DND-41 (cell line): Measurements from ENCODE around the gene GTPBP6.
"Not testable (repeated sequence)": the region's sequence is repeated elsewhere in the genome, so short reads cannot be mapped to it uniquely, and the experiment has no call there.

Source experiments
- ATAC-seq: fragments of 200-7000 bp; cut with Tn5 transposase; 3 replicates; pipeline ENCODE4 v1.9.1; 2021; ENCODE audit warnings: low read depth; ENCODE audit not compliant: insufficient read depth
- DNase-seq: peaks from one replicate; pipeline ENCODE4 v3.0.0-alpha.2; 2020
- H2AFZ ChIP-seq: 2 replicates; pipeline ENCODE4 v1.6.0; 2012; ENCODE audit warnings: low read depth, low read length
- H3K27ac ChIP-seq: 2 replicates; pipeline ENCODE4 v1.5.1; 2012; ENCODE audit warnings: low read length, inconsistent platforms
- H3K27me3 ChIP-seq: fragments of 200-600 bp; sonication (generic); 2 replicates; pipeline ENCODE4 v1.6.0; 2012; ENCODE audit warnings: low read length, mild to moderate bottlenecking, inconsistent platforms; ENCODE audit not compliant: insufficient read depth, poor library complexity
- H3K36me3 ChIP-seq: 2 replicates; pipeline ENCODE4 v1.5.1; 2012; ENCODE audit warnings: low read length, inconsistent platforms; ENCODE audit not compliant: insufficient read depth
- H3K4me1 ChIP-seq: 2 replicates; pipeline ENCODE4 v1.5.1; 2012; ENCODE audit warnings: mild to moderate bottlenecking, low read length; ENCODE audit not compliant: insufficient read depth
- H3K4me2 ChIP-seq: 2 replicates; pipeline ENCODE4 v1.6.0; 2012; ENCODE audit warnings: mild to moderate bottlenecking, moderate library complexity, low read length, inconsistent platforms; ENCODE audit not compliant: insufficient read depth
- H3K4me3 ChIP-seq, 2 experiments: fragments of 200-600 bp in 1 of 2; shearing (Covaris generic) in 1 of 2; 2 replicates each; pipeline ENCODE4 v1.5.1; 2012 to 2016; ENCODE audit warnings: inconsistent platforms in 2 of 2, low read length in 2 of 2, mild to moderate bottlenecking in 2 of 2, low read depth in 1 of 2, moderate library complexity in 1 of 2
- H3K79me2 ChIP-seq: 2 replicates; pipeline ENCODE4 v1.6.0; 2012; ENCODE audit warnings: low read length, inconsistent platforms; ENCODE audit not compliant: insufficient read depth
- H3K9ac ChIP-seq: 2 replicates; pipeline ENCODE4 v1.6.0; 2012; ENCODE audit warnings: low read depth, mild to moderate bottlenecking, inconsistent platforms, low read length, moderate library complexity
- H3K9me3 ChIP-seq: 2 replicates; pipeline ENCODE4 v1.5.1; 2012; ENCODE audit warnings: low read length, moderate library complexity, mild to moderate bottlenecking, inconsistent platforms; ENCODE audit not compliant: insufficient read depth, severe bottlenecking
- H4K20me1 ChIP-seq: 2 replicates; pipeline ENCODE4 v1.6.0; 2012; ENCODE audit warnings: low read length; ENCODE audit not compliant: insufficient read depth
- EZH2 ChIP-seq: IDR thresholded peaks from 3 replicates; pipeline ENCODE4 v1.6.1; 2012; ENCODE audit warnings: borderline replicate concordance, low read depth, mild to moderate bottlenecking, moderate library complexity, low read length, inconsistent platforms; ENCODE audit not compliant: severe bottlenecking
- TF ChIP-seq, protein P1 (sequence below): IDR thresholded peaks from 2 replicates; pipeline ENCODE4 v1.5.1; 2012; ENCODE audit warnings: borderline replicate concordance, low read length, moderate library complexity, mild to moderate bottlenecking; ENCODE audit not compliant: poor library complexity, severe bottlenecking; ENCODE audit errors: extremely low read depth

Gene GTPBP6

DNA sequence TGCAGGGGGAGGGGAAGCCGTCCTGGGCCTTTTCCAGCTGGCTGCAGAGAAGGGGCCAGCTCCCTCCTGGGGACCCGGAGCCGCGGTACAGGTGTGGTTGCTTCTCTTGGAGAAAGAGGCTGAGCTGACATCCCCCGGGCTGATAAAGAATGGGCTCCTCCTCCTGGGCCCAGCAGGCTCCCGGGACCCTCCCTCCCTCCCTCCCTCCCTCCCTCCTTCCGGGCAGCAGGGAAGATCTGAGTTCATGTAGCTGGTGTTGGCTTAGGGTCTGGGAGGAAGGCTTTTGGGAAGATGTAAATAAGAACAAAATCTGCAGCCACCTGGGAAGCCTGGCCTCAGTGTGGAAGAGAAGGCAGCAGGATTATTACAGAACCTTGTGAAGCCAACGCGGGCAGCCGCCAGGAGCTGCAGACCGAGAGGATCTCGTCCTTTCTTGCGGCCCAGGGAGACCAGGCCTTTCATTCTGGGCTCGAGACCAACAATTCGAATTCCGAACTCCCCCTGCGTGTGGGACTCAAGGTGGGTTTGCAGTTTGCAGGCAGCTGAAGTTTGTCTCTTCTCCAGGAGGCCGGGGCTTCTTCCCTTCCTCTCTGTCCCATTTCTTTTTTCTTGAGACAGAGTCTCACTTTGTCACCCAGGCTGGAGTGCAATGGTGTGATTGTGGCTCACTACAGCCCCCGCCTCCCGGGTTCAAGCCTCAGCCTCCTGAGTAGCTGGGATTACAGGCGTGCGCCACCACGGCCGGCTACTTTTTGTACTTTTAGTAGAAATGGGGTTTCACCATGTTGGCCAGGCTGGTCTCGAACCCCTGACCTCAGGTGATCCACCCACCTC lies 37.2 kb downstream of the GTPBP6 start, which contains the start of gene PLCXD1:
TSS of gene PLCXD1 (plus strand) at position 216 of the 834 bp plus-strand sequence. CDS start 2,807 bp downstream, outside the sequence.
- H3K27ac ChIP-seq = no peak within 1 kb of the TSS
- peak; percentile 31 for DNase-seq
- H3K4me1 ChIP-seq = peaks cover 28% of the 10 kb centered on the region
- H3K9me3 ChIP-seq = no peaks in the 10 kb centered on the region
- H2AFZ ChIP-seq = peak within 1 kb of the TSS; percentile 60; the same call in 1 of the 2 replicates
- H3K9ac ChIP-seq = no peak within 1 kb of the TSS
- TF ChIP-seq EZH2 = no peak
- TF ChIP-seq, protein P1, sequence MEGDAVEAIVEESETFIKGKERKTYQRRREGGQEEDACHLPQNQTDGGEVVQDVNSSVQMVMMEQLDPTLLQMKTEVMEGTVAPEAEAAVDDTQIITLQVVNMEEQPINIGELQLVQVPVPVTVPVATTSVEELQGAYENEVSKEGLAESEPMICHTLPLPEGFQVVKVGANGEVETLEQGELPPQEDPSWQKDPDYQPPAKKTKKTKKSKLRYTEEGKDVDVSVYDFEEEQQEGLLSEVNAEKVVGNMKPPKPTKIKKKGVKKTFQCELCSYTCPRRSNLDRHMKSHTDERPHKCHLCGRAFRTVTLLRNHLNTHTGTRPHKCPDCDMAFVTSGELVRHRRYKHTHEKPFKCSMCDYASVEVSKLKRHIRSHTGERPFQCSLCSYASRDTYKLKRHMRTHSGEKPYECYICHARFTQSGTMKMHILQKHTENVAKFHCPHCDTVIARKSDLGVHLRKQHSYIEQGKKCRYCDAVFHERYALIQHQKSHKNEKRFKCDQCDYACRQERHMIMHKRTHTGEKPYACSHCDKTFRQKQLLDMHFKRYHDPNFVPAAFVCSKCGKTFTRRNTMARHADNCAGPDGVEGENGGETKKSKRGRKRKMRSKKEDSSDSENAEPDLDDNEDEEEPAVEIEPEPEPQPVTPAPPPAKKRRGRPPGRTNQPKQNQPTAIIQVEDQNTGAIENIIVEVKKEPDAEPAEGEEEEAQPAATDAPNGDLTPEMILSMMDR = no peak
- peaks cover 17% of the 10 kb centered on the region; the same call in 1 of the 2 replicates for H3K79me2 ChIP-seq
- H3K4me2 ChIP-seq = no peak within 1 kb of the TSS
- ATAC-seq = no peak
- H3K27me3 ChIP-seq = no peaks in the 10 kb centered on the region
- H3K4me3 ChIP-seq = no peak within 1 kb of the TSS
- H3K36me3 ChIP-seq = peaks cover 22% of the 10 kb centered on the region
- H4K20me1 ChIP-seq = 0 out of 2 replicates have a peak, but pooled peaks cover 5% of the 10 kb centered on the region

DNA sequence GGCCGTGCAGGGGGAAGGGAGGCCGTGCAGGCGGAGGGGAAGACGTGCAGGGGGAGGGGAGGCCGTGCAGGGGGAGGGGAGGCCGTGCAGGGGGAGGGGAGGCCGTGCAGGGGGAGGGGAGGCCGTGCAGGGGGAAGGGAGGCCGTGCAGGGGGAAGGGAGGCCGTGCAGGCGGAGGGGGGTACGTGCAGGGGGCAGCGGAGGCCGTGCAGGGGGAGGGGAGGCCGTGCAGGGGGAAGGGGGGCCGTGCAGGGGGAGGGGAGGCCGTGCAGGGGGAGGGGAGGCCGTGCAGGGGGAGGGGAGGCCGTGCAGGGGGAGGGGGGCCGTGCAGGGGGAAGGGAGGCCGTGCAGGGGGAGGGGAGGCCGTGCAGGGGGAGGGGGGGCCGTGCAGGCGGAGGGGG lies 37.9 kb downstream of the GTPBP6 start:
- H4K20me1 ChIP-seq, H3K4me3 ChIP-seq, DNase-seq, H2AFZ ChIP-seq, H3K27me3 ChIP-seq, H3K4me2 ChIP-seq, H3K27ac ChIP-seq, H3K9me3 ChIP-seq, H3K9ac ChIP-seq, ATAC-seq: not testable (repeated sequence)
- H3K79me2 ChIP-seq = peaks cover 17% of the 10 kb centered on the region; the same call in 1 of the 2 replicates
- H3K36me3 ChIP-seq = peaks cover 17% of the 10 kb centered on the region
- H3K4me1 ChIP-seq = peaks cover 27% of the 10 kb centered on the region

DNA sequence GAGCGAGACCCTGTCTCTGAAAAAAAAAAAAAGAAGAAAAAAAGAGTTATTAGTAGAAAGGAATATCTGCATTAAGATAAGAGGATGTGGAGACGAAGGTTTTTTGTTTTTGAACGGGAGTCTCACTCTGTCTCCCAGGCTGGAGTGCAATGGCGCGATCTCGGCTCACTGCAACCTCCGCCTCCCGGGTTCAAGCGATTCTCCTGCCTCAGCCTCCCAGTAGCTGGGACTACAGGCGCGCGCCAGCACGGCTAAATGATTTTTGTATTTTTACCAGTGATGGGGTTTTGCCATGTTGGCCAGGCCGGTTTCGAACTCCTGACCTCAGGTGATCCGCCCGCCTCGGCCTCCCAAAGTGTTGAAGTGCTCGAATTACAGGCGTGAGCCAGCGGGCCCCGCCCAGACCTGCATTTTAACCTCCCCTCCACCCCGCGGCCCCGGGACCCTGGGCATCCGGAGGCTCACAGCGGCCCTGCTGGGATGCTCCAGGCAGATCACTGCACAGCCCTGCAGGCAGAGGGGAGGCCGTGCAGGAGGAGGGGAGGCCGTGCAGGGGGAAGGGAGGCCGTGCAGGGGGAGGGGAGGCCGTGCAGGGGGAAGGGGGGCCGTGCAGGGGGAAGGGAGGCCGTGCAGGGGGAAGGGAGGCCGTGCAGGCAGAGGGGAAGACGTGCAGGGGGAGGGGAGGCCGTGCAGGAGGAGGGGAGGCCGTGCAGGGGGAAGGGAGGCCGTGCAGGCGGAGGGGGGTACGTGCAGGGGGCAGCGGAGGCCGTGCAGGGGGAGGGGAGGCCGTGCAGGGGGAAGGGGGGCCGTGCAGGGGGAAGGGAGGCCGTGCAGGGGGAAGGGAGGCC lies 38.6 kb downstream of the GTPBP6 start:
- H3K4me2 ChIP-seq, H3K27ac ChIP-seq, H3K36me3 ChIP-seq: not testable (repeated sequence)

DNA sequence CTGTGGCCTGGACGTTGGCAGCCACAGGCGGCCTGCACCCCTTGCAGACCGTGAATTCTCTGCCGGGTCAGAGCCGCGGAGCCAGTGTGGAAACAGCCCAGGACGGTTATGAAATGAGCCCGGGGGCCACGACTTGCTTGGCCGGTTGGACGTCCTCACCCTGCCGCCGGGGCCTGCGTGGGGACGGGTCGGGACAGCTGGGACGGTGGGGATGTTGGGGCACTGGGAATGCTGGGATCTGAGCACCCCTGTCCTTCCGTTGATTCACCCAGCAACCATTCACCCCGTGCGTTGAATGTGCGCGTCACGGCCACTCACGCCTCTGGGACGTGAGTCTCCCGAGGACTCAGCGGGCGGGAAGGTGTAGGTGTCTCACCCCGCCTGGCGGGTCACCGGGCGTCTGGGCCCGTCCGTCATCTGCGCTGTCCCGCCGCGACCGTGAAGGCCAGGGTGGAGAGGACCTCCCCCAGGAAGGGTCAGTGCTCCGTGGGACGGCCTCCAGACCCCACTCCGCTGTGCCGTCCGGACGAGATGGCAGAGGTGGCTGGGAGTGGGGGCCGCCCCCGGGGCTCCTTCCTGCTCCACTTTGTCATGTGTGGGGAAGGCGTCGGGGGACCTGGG lies 41.9 kb downstream of the GTPBP6 start:
- no peak overlapping the region for H3K27ac ChIP-seq
- no peak overlapping the region for H2AFZ ChIP-seq
- H3K4me1 ChIP-seq = peaks cover 11% of the 10 kb centered on the region
- DNase-seq = no peak
- no peak overlapping the region for H3K4me3 ChIP-seq
- ATAC-seq = no peak
- H3K9ac ChIP-seq = no peak overlapping the region
- H3K9me3 ChIP-seq = no peaks in the 10 kb centered on the region
- no peaks in the 10 kb centered on the region for H4K20me1 ChIP-seq
- no peak overlapping the region for H3K4me2 ChIP-seq
- no peak for TF ChIP-seq EZH2
- TF ChIP-seq, protein P1 = no peak
- H3K27me3 ChIP-seq = peaks cover 9% of the 10 kb centered on the region
- no peaks in the 10 kb centered on the region for H3K36me3 ChIP-seq
- no peaks in the 10 kb centered on the region for H3K79me2 ChIP-seq

More for the DNA sequence above, 38.6 kb downstream of the GTPBP6 start:
- DNase-seq, H3K27me3 ChIP-seq, H3K4me3 ChIP-seq, H4K20me1 ChIP-seq, ATAC-seq, H3K9me3 ChIP-seq, H3K9ac ChIP-seq, H2AFZ ChIP-seq: not testable (repeated sequence)
- Histone ChIP-seq H3K4me1 (peaks cover 26% of the 10 kb centered on the region), H3K79me2 (peaks cover 11% of the 10 kb centered on the region; the same call in 1 of the 2 replicates)
